ENCODE measurements around the gene PSMB11. TPM values are rescaled to one million over a fixed set of nuclear protein-coding genes. Genes with fewer than 3 reads are reported as not detected.

Gene PSMB11
- total and polyA plus RNA-seq, 11 donors = not detected

DNA sequence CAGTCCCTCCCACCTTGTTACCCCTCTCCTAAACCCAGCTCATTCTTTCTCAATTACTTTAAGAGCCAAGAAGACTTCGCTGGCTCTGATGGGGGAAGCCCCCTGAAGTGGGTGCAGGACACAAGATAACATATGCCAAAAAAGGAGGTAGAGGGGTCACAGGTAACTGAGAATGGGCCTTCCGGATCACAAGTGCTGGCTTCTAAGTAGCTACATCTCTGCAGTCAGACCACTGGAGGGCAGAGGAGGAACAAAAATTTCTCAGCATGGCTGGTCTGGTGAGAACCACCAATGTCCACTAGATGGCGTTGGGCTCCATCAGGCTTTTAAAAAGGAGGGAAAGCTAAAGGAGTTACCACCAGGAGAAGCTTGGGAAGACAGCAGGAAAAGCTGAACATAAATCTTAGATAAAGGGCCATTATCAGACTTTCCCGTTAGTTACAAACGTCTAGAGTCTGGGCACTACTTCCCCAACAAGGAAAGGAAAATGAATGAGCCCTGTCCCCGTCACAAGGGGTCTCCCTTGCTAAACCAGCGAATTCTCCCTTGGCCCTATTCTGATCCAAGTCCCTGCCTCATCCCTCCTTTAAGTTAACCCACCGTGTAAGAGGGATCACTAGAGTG is 26.9 kb downstream of the PSMB11 start:
- Histone ChIP-seq H3K4me1 (peaks cover 5 to 45% (median 30%) of the 10 kb centered on the region in 12 donors), H3K4me3 (no peak overlapping the region), H3K9me3 (no peaks in the 10 kb centered on the region), H3K36me3 (peaks cover 0 to 77% (median 65%) of the 10 kb centered on the region in 9 donors), H3K27ac (peak overlapping the region in 2 of 12 donors; percentile 10 to 29), H3K27me3 (no peaks in the 10 kb centered on the region)
- intact Hi-C loops (cut with DNase I) = loop anchor here in 1 of 10 donors (2.0 kb wide), 1 partner anchor 40 kb away; no protein-coding TSS in a partner anchor
- DNase-seq (peak in 4 of 5 donors; percentile 70 to 83 (median 75)), ATAC-seq (peak; percentile 35 to 68 (median 65))
- WGBS, 4 donors = 29 to 31% (median 30%) methylated on average over 8 of the region's 8 CpGs
- no peak for TF ChIP-seq POLR2A (IDR thresholded peaks at IDR 0.05)
- TF ChIP-seq, protein P1, sequence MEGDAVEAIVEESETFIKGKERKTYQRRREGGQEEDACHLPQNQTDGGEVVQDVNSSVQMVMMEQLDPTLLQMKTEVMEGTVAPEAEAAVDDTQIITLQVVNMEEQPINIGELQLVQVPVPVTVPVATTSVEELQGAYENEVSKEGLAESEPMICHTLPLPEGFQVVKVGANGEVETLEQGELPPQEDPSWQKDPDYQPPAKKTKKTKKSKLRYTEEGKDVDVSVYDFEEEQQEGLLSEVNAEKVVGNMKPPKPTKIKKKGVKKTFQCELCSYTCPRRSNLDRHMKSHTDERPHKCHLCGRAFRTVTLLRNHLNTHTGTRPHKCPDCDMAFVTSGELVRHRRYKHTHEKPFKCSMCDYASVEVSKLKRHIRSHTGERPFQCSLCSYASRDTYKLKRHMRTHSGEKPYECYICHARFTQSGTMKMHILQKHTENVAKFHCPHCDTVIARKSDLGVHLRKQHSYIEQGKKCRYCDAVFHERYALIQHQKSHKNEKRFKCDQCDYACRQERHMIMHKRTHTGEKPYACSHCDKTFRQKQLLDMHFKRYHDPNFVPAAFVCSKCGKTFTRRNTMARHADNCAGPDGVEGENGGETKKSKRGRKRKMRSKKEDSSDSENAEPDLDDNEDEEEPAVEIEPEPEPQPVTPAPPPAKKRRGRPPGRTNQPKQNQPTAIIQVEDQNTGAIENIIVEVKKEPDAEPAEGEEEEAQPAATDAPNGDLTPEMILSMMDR (IDR thresholded peaks at IDR 0.05) = peak; percentile 93 to 99 (median 96)

DNA sequence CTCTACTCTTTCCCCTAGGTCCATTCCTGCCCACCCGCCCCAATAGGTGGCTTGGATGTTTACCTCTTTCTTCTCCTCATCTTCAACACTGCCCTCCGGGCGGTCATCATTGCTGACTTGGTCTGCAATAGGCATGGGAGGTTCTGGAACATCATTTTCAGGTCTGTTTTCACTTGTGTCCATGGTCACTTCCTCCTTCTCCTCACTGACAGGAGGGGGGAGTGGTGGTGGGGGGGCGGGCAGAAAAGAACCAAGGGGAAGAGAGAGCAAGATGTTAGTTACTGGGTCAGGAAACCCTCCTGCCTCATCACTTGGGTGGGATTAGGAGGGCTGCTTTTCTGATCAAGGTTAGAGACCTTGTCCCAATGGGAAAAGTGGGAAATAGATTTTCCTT is 27.4 kb downstream of the PSMB11 start:
- Histone ChIP-seq H3K27me3 (no peaks in the 10 kb centered on the region), H3K27ac (peak overlapping the region in 1 of 12 donors; percentile 15), H3K9me3 (no peaks in the 10 kb centered on the region), H3K4me3 (no peak overlapping the region), H3K4me1 (peaks cover 5 to 45% (median 30%) of the 10 kb centered on the region in 12 donors), H3K36me3 (peaks cover 0 to 77% (median 65%) of the 10 kb centered on the region in 9 donors)
- 82 to 87% (median 86%) methylated on average over 4 of the region's 4 CpGs for WGBS, 4 donors
- TF ChIP-seq POLR2A (IDR thresholded peaks at IDR 0.05) = no peak
- TF ChIP-seq, protein P1 (IDR thresholded peaks at IDR 0.05) = no peak
- intact Hi-C loops (cut with DNase I) = loop anchor here in 1 of 10 donors (2.0 kb wide), 1 partner anchor 39 kb away; no protein-coding TSS in a partner anchor
- no peak for DNase-seq
- ATAC-seq = no peak

DNA sequence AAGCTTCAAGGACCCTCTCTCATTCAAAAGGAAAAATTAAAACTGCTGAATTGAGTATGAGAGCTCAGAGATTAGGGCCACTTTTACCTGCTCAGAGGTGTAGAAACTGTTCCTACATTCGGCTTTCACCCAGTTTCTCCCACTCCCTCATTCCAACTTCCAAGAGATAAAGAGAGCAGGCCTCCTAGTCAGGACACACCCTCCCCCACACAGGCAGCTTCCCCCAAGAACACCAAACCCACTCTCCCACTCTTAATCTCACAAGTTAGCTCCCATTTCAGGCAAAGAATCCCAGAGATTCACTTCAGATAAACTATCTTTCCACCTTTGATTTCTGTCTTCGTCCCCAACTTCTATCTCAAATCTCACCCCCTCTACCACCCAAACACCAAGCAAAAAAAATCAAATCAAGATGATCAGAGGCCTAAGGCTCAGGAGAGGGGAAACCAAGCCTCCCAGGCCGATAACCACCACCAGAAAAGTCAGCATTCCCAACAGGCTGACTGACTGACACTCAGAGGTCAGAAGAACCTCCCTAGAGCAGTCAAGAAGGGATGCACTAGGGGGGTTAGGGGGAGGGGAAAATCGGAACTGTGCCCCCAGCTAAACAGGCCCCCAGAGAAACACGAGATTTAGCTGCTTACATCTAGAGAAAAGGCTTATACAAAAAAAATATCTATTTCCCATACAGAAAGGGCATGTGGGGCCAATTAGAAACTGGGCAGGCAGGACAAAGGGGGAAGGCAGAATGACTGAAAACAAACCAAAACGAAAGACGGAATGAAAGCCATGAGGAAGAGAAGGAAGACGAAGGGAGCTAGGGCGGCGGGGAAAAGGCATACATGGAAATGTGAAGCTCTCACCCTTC is 28.5 kb downstream of the PSMB11 start:
- Histone ChIP-seq H3K27ac (peak overlapping the region in 10 of 12 donors; percentile 70 to 90 (median 86)), H3K4me1 (peaks cover 5 to 45% (median 30%) of the 10 kb centered on the region in 12 donors), H3K27me3 (no peaks in the 10 kb centered on the region), H3K9me3 (no peaks in the 10 kb centered on the region), H3K4me3 (peak overlapping the region; percentile 31 to 72 (median 67)), H3K36me3 (peaks cover 0 to 77% (median 65%) of the 10 kb centered on the region in 9 donors)
- no peak for ATAC-seq
- intact Hi-C loops (cut with DNase I) = loop anchor here in 5 of 10 donors (5.0 kb wide), 2 partner anchors 37 to 42 kb away; no protein-coding TSS in a partner anchor
- WGBS, 4 donors = 9 to 13% (median 11%) methylated on average over 10 of the region's 10 CpGs
- no peak for DNase-seq
- TF ChIP-seq, protein P1 (IDR thresholded peaks at IDR 0.05) = no peak
- no peak for TF ChIP-seq POLR2A (IDR thresholded peaks at IDR 0.05)

Data from heart left ventricle (tissue), 16 donors.